ENCODE data around the gene TRPM7.
"Not testable (repeated sequence)": the region's sequence is repeated elsewhere in the genome, so short reads cannot be mapped to it uniquely, and the experiment has no call there.

TRPM7 gene

GRCh38 chr15:50613600-50613999 is 73.0 kb downstream of the TRPM7 start:
- Histone ChIP-seq H3K27ac (no peak overlapping the region), H3K9ac (no peak overlapping the region), H2AFZ (ENCODE audit: low read depth) (no peak overlapping the region), H3K36me3 (ENCODE audit: insufficient read depth) (no peaks in the 10 kb centered on the region), H3K27me3 (ENCODE audit: insufficient read depth, low read depth) (no peaks in the 10 kb centered on the region), H3K4me3 (IDR thresholded peaks at IDR 0.05; ENCODE audit: insufficient read depth, low read depth, low read length) (no peak overlapping the region), H3K4me2 (no peak overlapping the region), H3K4me1 (ENCODE audit: low read depth, poor library complexity, severe bottlenecking) (no peaks in the 10 kb centered on the region), H3K79me2 (ENCODE audit: insufficient read depth, low read depth) (no peaks in the 10 kb centered on the region), H4K20me1 (ENCODE audit: insufficient read depth) (no peaks in the 10 kb centered on the region)
- no peak for TF ChIP-seq CTCF (conservative IDR thresholded peaks at IDR 0.05; ENCODE audit: low read depth, low read length)

- H3K27me3 ChIP-seq (ENCODE audit: insufficient read depth, low read depth): no peaks in the 10 kb centered on the region
- H2AFZ ChIP-seq (ENCODE audit: low read depth): no peak overlapping the region
- 0 out of 2 replicates have a peak, but pooled peaks cover 6% of the 10 kb centered on the region for H3K36me3 ChIP-seq (ENCODE audit: insufficient read depth)
- H3K27ac ChIP-seq: no peak overlapping the region
- no peaks in the 10 kb centered on the region for H3K79me2 ChIP-seq (ENCODE audit: insufficient read depth, low read depth)
- no peaks in the 10 kb centered on the region for H4K20me1 ChIP-seq (ENCODE audit: insufficient read depth)
- no peak overlapping the region for H3K4me3 ChIP-seq (IDR thresholded peaks at IDR 0.05; ENCODE audit: insufficient read depth, low read depth, low read length)
- TF ChIP-seq CTCF (conservative IDR thresholded peaks at IDR 0.05; ENCODE audit: low read depth, low read length): no peak
- H3K9ac ChIP-seq: no peak overlapping the region
- no peak overlapping the region for H3K4me2 ChIP-seq
- no peaks in the 10 kb centered on the region for H3K4me1 ChIP-seq (ENCODE audit: low read depth, poor library complexity, severe bottlenecking)
Observed at GRCh38 chr15:50607129-50607528, 79.5 kb downstream of the TRPM7 start.

- no peak for TF ChIP-seq CTCF (conservative IDR thresholded peaks at IDR 0.05; ENCODE audit: low read depth, low read length)
- Histone ChIP-seq H3K36me3 (ENCODE audit: insufficient read depth) (0 out of 2 replicates have a peak, but pooled peaks cover 6% of the 10 kb centered on the region), H2AFZ (ENCODE audit: low read depth) (no peak overlapping the region), H4K20me1 (ENCODE audit: insufficient read depth) (no peaks in the 10 kb centered on the region), H3K4me1 (ENCODE audit: low read depth, poor library complexity, severe bottlenecking) (no peaks in the 10 kb centered on the region), H3K9ac (no peak overlapping the region), H3K27ac (no peak overlapping the region), H3K27me3 (ENCODE audit: insufficient read depth, low read depth) (no peaks in the 10 kb centered on the region), H3K4me2 (no peak overlapping the region), H3K79me2 (ENCODE audit: insufficient read depth, low read depth) (no peaks in the 10 kb centered on the region), H3K4me3 (IDR thresholded peaks at IDR 0.05; ENCODE audit: insufficient read depth, low read depth, low read length) (no peak overlapping the region)
Observed at GRCh38 chr15:50605462-50605861, 81.1 kb downstream of the TRPM7 start.

- H3K4me3 ChIP-seq (IDR thresholded peaks at IDR 0.05; ENCODE audit: insufficient read depth, low read depth, low read length); H4K20me1 ChIP-seq (ENCODE audit: insufficient read depth); H3K4me2 ChIP-seq; H3K9ac ChIP-seq; H3K79me2 ChIP-seq (ENCODE audit: insufficient read depth, low read depth); H3K27me3 ChIP-seq (ENCODE audit: insufficient read depth, low read depth); H3K27ac ChIP-seq; H3K36me3 ChIP-seq (ENCODE audit: insufficient read depth); H3K4me1 ChIP-seq (ENCODE audit: low read depth, poor library complexity, severe bottlenecking); H2AFZ ChIP-seq (ENCODE audit: low read depth): not testable (repeated sequence)
Observed at GRCh38 chr15:50602028-50602427, 84.6 kb downstream of the TRPM7 start.

GRCh38 chr15:50594311-50594710 is 92.3 kb downstream of the TRPM7 start:
- no peak overlapping the region for H3K27ac ChIP-seq
- no peak overlapping the region for H3K4me3 ChIP-seq (IDR thresholded peaks at IDR 0.05; ENCODE audit: insufficient read depth, low read depth, low read length)
- no peak overlapping the region for H3K4me2 ChIP-seq
- no peak overlapping the region for H3K9ac ChIP-seq
- H4K20me1 ChIP-seq (ENCODE audit: insufficient read depth): no peaks in the 10 kb centered on the region
- no peaks in the 10 kb centered on the region for H3K27me3 ChIP-seq (ENCODE audit: insufficient read depth, low read depth)
- H3K4me1 ChIP-seq (ENCODE audit: low read depth, poor library complexity, severe bottlenecking): no peaks in the 10 kb centered on the region
- no peak overlapping the region for H2AFZ ChIP-seq (ENCODE audit: low read depth)
- no peak for TF ChIP-seq CTCF (conservative IDR thresholded peaks at IDR 0.05; ENCODE audit: low read depth, low read length)
- H3K79me2 ChIP-seq (ENCODE audit: insufficient read depth, low read depth): no peaks in the 10 kb centered on the region
- H3K36me3 ChIP-seq (ENCODE audit: insufficient read depth): peaks cover 4% of the 10 kb centered on the region; the same call in 1 of the 2 replicates
